ENCODE data around the gene TEX35.
A peak's percentile ranks its signal among the peaks of the same experiment; 100 is the strongest.
"Not testable (repeated sequence)": the region's sequence is repeated elsewhere in the genome, so short reads cannot be mapped to it uniquely, and the experiment has no call there.

The TEX35 gene

GRCh38 chr1:178501705-178502329 lies 11.1 kb upstream of the TEX35 start:
- DNase-seq (ENCODE audit: low spot score) = peak; percentile 65
- ChIA-PET POLR2A (ENCODE audit: low non-redundant PET) (no interaction called here), CTCF (interaction anchor here (0.6 to 1.5 kb wide), 16 partner anchors 15 to 1577 kb away, joined by 3 to 10 read pairs (median 3); no protein-coding TSS in a partner anchor)
- H3K27ac ChIP-seq = no peak overlapping the region
- TF ChIP-seq, protein P1, sequence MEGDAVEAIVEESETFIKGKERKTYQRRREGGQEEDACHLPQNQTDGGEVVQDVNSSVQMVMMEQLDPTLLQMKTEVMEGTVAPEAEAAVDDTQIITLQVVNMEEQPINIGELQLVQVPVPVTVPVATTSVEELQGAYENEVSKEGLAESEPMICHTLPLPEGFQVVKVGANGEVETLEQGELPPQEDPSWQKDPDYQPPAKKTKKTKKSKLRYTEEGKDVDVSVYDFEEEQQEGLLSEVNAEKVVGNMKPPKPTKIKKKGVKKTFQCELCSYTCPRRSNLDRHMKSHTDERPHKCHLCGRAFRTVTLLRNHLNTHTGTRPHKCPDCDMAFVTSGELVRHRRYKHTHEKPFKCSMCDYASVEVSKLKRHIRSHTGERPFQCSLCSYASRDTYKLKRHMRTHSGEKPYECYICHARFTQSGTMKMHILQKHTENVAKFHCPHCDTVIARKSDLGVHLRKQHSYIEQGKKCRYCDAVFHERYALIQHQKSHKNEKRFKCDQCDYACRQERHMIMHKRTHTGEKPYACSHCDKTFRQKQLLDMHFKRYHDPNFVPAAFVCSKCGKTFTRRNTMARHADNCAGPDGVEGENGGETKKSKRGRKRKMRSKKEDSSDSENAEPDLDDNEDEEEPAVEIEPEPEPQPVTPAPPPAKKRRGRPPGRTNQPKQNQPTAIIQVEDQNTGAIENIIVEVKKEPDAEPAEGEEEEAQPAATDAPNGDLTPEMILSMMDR (conservative IDR thresholded peaks at IDR 0.05; ENCODE audit: low read depth) = peak; percentile 75

DNA sequence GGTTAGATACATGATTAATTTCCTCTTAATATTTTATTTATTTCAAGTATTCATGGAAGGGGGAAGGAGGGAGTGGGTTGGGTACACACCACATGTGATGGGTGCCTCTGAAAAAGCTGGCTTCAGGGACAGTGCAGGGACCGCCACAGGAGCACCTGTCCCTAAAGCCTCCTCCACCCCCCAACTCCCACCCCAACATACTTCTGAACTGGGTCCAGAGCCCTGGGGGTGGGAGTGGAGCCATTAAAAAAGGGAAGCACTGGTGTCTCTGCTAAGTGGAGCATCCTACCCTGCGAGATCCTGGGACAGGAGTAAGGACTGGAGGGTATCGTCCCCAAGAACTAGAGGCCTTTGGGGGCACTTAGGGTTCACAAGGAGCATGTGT lies 10.6 kb upstream of the TEX35 start:
- CTCF ChIA-PET = interaction anchor here (0.6 to 1.5 kb wide), 10 partner anchors 15 to 1576 kb away, joined by 3 to 10 read pairs (median 4); no protein-coding TSS in a partner anchor
- DNase-seq (ENCODE audit: low spot score) = no peak
- TF ChIP-seq, protein P1 (conservative IDR thresholded peaks at IDR 0.05; ENCODE audit: low read depth) = no peak
- H3K27ac ChIP-seq = no peak overlapping the region
- POLR2A ChIA-PET (ENCODE audit: low non-redundant PET) = no interaction called here

DNA sequence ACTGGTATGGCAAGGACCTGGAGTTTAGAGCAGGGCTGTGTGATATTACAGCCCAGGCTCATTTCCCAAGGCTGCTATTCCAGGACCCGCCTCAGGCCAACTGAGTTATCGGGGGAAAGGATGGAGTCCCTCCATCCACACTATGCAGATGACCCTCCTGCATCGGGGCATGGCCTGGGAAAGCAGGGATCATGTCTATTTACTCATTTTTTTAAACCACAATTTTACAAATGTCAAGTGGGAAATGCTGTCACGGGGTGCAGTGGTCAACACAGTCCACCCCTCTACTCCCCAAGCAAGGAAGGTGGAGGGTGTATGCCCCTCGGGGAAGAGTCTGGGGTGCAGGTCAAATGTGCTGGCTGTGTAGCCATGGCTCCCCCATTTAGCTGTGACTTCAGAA lies 10.1 kb upstream of the TEX35 start:
- ChIA-PET CTCF (no interaction called here), POLR2A (ENCODE audit: low non-redundant PET) (no interaction called here)
- DNase-seq (ENCODE audit: low spot score) = no peak
- TF ChIP-seq, protein P1 (conservative IDR thresholded peaks at IDR 0.05; ENCODE audit: low read depth) = no peak
- H3K27ac ChIP-seq = no peak overlapping the region

DNA sequence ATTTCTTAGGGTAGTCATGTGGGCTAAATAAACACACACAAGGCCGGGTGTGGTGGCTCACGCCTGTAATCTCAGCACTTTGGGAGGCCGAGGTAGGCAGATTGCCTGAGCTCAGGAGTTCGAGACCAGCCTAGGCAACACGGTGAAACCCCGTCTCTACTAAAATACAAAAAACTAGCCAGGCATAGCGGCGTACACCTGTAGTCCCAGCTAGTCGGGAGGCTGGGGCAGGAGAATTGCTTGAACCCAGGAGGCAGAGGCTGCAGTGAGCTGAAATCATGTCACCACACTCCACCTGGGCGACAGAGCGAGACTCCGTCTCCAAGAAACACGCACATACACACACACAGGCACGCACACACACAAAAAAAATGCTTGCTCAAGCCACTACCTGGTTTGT lies 9.6 kb upstream of the TEX35 start:
- POLR2A ChIA-PET (ENCODE audit: low non-redundant PET); DNase-seq (ENCODE audit: low spot score); H3K27ac ChIP-seq; CTCF ChIA-PET: not testable (repeated sequence)

DNA sequence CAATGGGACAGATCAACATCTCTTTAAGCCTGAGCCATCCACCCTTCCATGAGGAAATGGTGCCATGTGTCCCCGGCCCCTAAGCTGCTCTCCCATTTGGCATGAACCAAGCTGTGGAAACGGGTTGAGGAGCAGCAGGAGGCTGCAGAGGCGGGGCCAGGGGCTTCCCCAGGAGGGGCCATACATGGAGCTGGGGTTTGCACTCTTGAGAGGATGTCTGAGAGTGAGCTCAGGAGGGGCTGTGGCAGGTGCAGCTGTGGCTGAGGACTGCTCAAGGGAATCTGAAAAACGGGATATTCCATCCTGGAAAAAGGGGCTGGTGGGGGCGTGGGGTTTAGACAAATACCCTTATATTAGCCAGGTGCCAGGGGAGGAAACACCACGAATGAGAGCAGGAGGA lies 9.1 kb upstream of the TEX35 start:
- TF ChIP-seq, protein P1 (conservative IDR thresholded peaks at IDR 0.05; ENCODE audit: low read depth) = no peak
- no peak for DNase-seq (ENCODE audit: low spot score)
- POLR2A ChIA-PET (ENCODE audit: low non-redundant PET) = no interaction called here
- H3K27ac ChIP-seq = no peak overlapping the region
- CTCF ChIA-PET = no interaction called here

DNA sequence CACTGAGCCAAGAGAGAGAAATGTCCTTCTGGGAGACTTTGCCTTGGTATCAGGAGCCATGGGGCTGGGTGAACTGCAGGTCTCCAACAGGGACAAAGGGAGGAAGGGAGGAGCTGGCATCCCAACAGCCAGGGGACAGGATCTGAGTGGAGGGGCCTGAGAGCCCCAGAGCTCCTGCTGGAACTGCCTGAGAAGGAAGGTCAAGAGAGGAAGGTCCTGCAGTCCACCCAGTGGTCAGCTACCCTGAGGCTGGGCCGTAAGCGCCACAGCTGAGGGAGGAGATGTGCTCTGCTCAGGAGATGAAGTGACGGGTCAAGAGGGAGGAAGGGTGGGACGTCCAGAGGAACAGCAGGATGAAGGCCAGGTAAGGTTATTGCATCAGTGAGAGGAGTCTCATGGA lies 8.6 kb upstream of the TEX35 start:
- POLR2A ChIA-PET (ENCODE audit: low non-redundant PET) = no interaction called here
- TF ChIP-seq, protein P1 (conservative IDR thresholded peaks at IDR 0.05; ENCODE audit: low read depth) = no peak

DNA sequence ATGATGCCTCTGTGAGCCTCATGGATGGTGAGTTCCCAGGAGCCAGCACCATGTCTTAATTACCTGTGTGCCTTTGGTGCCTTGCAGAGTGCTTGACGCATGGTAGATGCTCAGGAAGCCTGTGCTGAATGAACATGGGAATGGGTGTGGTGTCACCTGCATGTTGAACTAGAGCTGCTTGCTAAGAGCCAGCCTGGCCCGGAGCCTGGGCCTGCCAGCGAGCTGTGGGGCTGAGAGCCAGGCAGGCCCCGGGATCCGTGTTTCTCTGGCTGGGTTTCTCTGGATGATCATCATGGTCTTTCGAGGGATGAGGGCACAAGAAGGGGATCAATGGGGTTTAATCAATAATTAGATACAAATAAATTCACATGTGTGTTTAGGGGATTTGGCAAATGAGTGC lies 6.7 kb upstream of the TEX35 start:
- H3K27ac ChIP-seq = no peak overlapping the region
- ChIA-PET CTCF (no interaction called here), POLR2A (ENCODE audit: low non-redundant PET) (no interaction called here)
- TF ChIP-seq, protein P1 (conservative IDR thresholded peaks at IDR 0.05; ENCODE audit: low read depth) = no peak
- no peak for DNase-seq (ENCODE audit: low spot score)

More for the DNA sequence above, 8.6 kb upstream of the TEX35 start:
- CTCF ChIA-PET = no interaction called here
- H3K27ac ChIP-seq = no peak overlapping the region
- DNase-seq (ENCODE audit: low spot score) = no peak

Measured in RWPE1 (cell line).